GM21515 (cell line): ENCODE results near the gene DMBT1.

ENCODE experiments used
- ATAC-seq: cut with Tn5 transposase; IDR thresholded peaks from one replicate; pipeline ENCODE4 v1.9.1; 2021; ENCODE audit not compliant: unreplicated experiment

DMBT1 gene

GRCh38 chr10:122643931-122644534 is 83.5 kb downstream of the DMBT1 start:
- ATAC-seq: no peak

GRCh38 chr10:122646511-122647382 is 86.2 kb downstream of the DMBT1 start:
- ATAC-seq: no peak

GRCh38 chr10:122647383-122647968 is 86.9 kb downstream of the DMBT1 start:
- no peak for ATAC-seq

- no peak for ATAC-seq
These were observed 88.3 kb downstream of the DMBT1 start for GRCh38 chr10:122648599-122649428.

GRCh38 chr10:122649903-122650302 is 89.3 kb downstream of the DMBT1 start:
- ATAC-seq: no peak

- ATAC-seq: no peak
These were observed 89.8 kb downstream of the DMBT1 start for GRCh38 chr10:122650331-122650730.

- no peak for ATAC-seq
These were observed 95.2 kb downstream of the DMBT1 start for GRCh38 chr10:122655524-122656307.

- ATAC-seq: no peak
These were observed 95.8 kb downstream of the DMBT1 start for GRCh38 chr10:122656308-122656705.

GRCh38 chr10:122656741-122657140 is 96.2 kb downstream of the DMBT1 start:
- ATAC-seq: no peak

GRCh38 chr10:122657255-122657654 is 96.7 kb downstream of the DMBT1 start:
- no peak for ATAC-seq

GRCh38 chr10:122657729-122658128 is 97.2 kb downstream of the DMBT1 start:
- ATAC-seq: no peak

- ATAC-seq: no peak
These were observed 97.9 kb downstream of the DMBT1 start for GRCh38 chr10:122658356-122659049.

GRCh38 chr10:122659126-122659525 is 98.6 kb downstream of the DMBT1 start:
- ATAC-seq: no peak

- no peak for ATAC-seq
These were observed 99.1 kb downstream of the DMBT1 start for GRCh38 chr10:122659651-122660050.

GRCh38 chr10:122660696-122661095 is 100.1 kb downstream of the DMBT1 start:
- ATAC-seq: no peak

- ATAC-seq: no peak
These were observed 101.7 kb downstream of the DMBT1 start for GRCh38 chr10:122662231-122662630.

- no peak for ATAC-seq
These were observed 103.1 kb downstream of the DMBT1 start for GRCh38 chr10:122663516-122664130.

- no peak for ATAC-seq
These were observed 103.9 kb downstream of the DMBT1 start for GRCh38 chr10:122664501-122664900.

GRCh38 chr10:122665329-122665860 is 104.8 kb downstream of the DMBT1 start:
- ATAC-seq: no peak
